NCI-H526 (cell line): ENCODE measurements around the gene TSEN54.

Source experiments
- DNase-seq, 2 experiments: peaks; one replicate each; lab custom pipeline; 2025; lab: John Stamatoyannopoulos, UW

Gene TSEN54

GRCh38 chr17:75565618-75566017 is 49.3 kb downstream of the TSEN54 start:
- DNase-seq = no peak

- no peak for DNase-seq
Observed at GRCh38 chr17:75566416-75566815, 50.1 kb downstream of the TSEN54 start.

- no peak for DNase-seq
Observed at GRCh38 chr17:75566834-75567233, 50.5 kb downstream of the TSEN54 start.

- DNase-seq = no peak
Observed at GRCh38 chr17:75568412-75569255, 52.3 kb downstream of the TSEN54 start.

- no peak for DNase-seq
Observed at GRCh38 chr17:75570034-75570676, 53.8 kb downstream of the TSEN54 start.

GRCh38 chr17:75570772-75571171 is 54.4 kb downstream of the TSEN54 start:
- no peak for DNase-seq

- DNase-seq = no peak
Observed at GRCh38 chr17:75571197-75571884, 55.0 kb downstream of the TSEN54 start.

- DNase-seq = no peak
Observed at GRCh38 chr17:75571885-75572215, 55.5 kb downstream of the TSEN54 start.

- DNase-seq = no peak
Observed at GRCh38 chr17:75572713-75573539, 56.6 kb downstream of the TSEN54 start.

- DNase-seq = no peak
Observed at GRCh38 chr17:75573540-75573957, 57.2 kb downstream of the TSEN54 start.

GRCh38 chr17:75573994-75574393 is 57.7 kb downstream of the TSEN54 start:
- no peak for DNase-seq
